ENCODE measurements around the gene DYSF.

GRCh38 chr2:71609029-71609428 lies 155.7 kb downstream of the DYSF start:
- TF ChIP-seq CTCF (IDR thresholded peaks at IDR 0.05): no peak
- no peak for TF ChIP-seq POLR2A (IDR thresholded peaks at IDR 0.05)
